ENCODE data around the gene TNFSF4.
A peak's percentile ranks its signal among the peaks of the same experiment; 100 is the strongest.

The TNFSF4 gene

GRCh38 chr1:173202424-173203145 lies 4.5 kb downstream of the TNFSF4 start:
- no peaks in the 10 kb centered on the region for H3K36me3 ChIP-seq (replicated peaks)
- H3K27ac ChIP-seq = peak overlapping the region; percentile 89
- no peaks in the 10 kb centered on the region for H3K27me3 ChIP-seq (replicated peaks)
- peak; percentile 66 for TF ChIP-seq CTCF (IDR thresholded peaks at IDR 0.05; ENCODE audit: low read depth, low read length, missing control alignments)
- H3K4me3 ChIP-seq (ENCODE audit: low read depth, low read length) = no peak overlapping the region
- DNase-seq = peak; percentile 93
- in situ Hi-C loops (cut with HindIII; ENCODE audit: low pct_ligation_motif_present, low sequenced_read_pairs) = loop anchor here (25.0 kb wide), 1 partner anchor 440 kb away; no protein-coding TSS in a partner anchor

- H3K27me3 ChIP-seq (replicated peaks) = no peaks in the 10 kb centered on the region
- in situ Hi-C loops (cut with HindIII; ENCODE audit: low pct_ligation_motif_present, low sequenced_read_pairs) = loop anchor here (25.0 kb wide), 1 partner anchor 440 kb away; no protein-coding TSS in a partner anchor
- H3K4me3 ChIP-seq (ENCODE audit: low read depth, low read length) = no peak overlapping the region
- no peak for TF ChIP-seq CTCF (IDR thresholded peaks at IDR 0.05; ENCODE audit: low read depth, low read length, missing control alignments)
- no peak for DNase-seq
- peak overlapping the region; percentile 89 for H3K27ac ChIP-seq
- H3K36me3 ChIP-seq (replicated peaks) = no peaks in the 10 kb centered on the region
Measured at GRCh38 chr1:173201969-173202368, 5.2 kb downstream of the TNFSF4 start.

- Histone ChIP-seq H3K27ac (no peak overlapping the region), H3K27me3 (replicated peaks) (no peaks in the 10 kb centered on the region), H3K36me3 (replicated peaks) (no peaks in the 10 kb centered on the region), H3K4me3 (ENCODE audit: low read depth, low read length) (no peak overlapping the region)
- in situ Hi-C loops (cut with HindIII; ENCODE audit: low pct_ligation_motif_present, low sequenced_read_pairs) = no loop called here
- no peak for TF ChIP-seq CTCF (IDR thresholded peaks at IDR 0.05; ENCODE audit: low read depth, low read length, missing control alignments)
- no peak for DNase-seq
Measured at GRCh38 chr1:173195596-173196088, 11.5 kb downstream of the TNFSF4 start.

GRCh38 chr1:173193639-173194038 lies 13.5 kb downstream of the TNFSF4 start:
- Histone ChIP-seq H3K36me3 (replicated peaks) (no peaks in the 10 kb centered on the region), H3K27ac (peak overlapping the region; percentile 84), H3K27me3 (replicated peaks) (no peaks in the 10 kb centered on the region), H3K4me3 (ENCODE audit: low read depth, low read length) (no peak overlapping the region)
- no peak for TF ChIP-seq CTCF (IDR thresholded peaks at IDR 0.05; ENCODE audit: low read depth, low read length, missing control alignments)
- in situ Hi-C loops (cut with HindIII; ENCODE audit: low pct_ligation_motif_present, low sequenced_read_pairs) = no loop called here
- peak; percentile 89 for DNase-seq

GRCh38 chr1:173191011-173191705 lies 16.0 kb downstream of the TNFSF4 start:
- DNase-seq = peak; percentile 40
- Histone ChIP-seq H3K36me3 (replicated peaks) (peaks cover 4% of the 10 kb centered on the region), H3K27ac (peak overlapping the region; percentile 82), H3K4me3 (ENCODE audit: low read depth, low read length) (no peak overlapping the region), H3K27me3 (replicated peaks) (no peaks in the 10 kb centered on the region)
- in situ Hi-C loops (cut with HindIII; ENCODE audit: low pct_ligation_motif_present, low sequenced_read_pairs) = no loop called here
- TF ChIP-seq CTCF (IDR thresholded peaks at IDR 0.05; ENCODE audit: low read depth, low read length, missing control alignments) = no peak
